Measurements from ENCODE around the gene MED26. TPM values are rescaled to one million over a fixed set of nuclear protein-coding genes. Genes with fewer than 3 reads are reported as not detected.

The MED26 gene
- total RNA-seq, 2 donors from 2014 or later: 13.5 to 29.9 TPM

DNA sequence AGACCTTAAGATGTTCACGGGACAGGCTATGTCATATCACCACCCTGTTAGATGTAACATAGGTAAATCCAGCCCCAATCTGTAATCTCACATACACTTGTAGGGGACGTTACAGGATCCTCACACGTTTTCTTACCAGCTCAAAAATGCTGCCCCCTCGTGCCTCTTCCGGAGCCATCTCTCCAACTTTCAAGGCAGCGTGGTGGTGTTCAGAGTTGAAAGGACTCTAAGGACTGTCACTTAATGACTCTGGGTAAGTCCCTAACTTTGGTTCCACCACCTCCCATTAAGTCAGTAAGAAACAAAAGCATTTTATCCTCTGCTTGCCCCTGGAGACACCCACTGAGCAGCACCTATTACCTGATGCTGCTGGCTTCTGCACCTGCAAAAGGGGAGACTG lies 4.4 kb downstream of the MED26 start:
- no peaks in the 10 kb centered on the region for H3K9me3 ChIP-seq
- peaks cover 7% of the 10 kb centered on the region for H3K4me1 ChIP-seq (replicated peaks)
- no peak overlapping the region for H3K4me3 ChIP-seq
- DNase-seq (ENCODE audit: low spot score): no peak
- no peaks in the 10 kb centered on the region for H3K27me3 ChIP-seq (replicated peaks; ENCODE audit: insufficient read depth)
- no peak overlapping the region for H3K27ac ChIP-seq
- H3K36me3 ChIP-seq: no peaks in the 10 kb centered on the region
- WGBS: 76% methylated on average over 6 of the region's 6 CpGs
- TF ChIP-seq POLR2A (IDR thresholded peaks at IDR 0.05): no peak
- no peak for TF ChIP-seq POLR2AphosphoS5 (IDR thresholded peaks at IDR 0.05)
- TF ChIP-seq, protein P1, sequence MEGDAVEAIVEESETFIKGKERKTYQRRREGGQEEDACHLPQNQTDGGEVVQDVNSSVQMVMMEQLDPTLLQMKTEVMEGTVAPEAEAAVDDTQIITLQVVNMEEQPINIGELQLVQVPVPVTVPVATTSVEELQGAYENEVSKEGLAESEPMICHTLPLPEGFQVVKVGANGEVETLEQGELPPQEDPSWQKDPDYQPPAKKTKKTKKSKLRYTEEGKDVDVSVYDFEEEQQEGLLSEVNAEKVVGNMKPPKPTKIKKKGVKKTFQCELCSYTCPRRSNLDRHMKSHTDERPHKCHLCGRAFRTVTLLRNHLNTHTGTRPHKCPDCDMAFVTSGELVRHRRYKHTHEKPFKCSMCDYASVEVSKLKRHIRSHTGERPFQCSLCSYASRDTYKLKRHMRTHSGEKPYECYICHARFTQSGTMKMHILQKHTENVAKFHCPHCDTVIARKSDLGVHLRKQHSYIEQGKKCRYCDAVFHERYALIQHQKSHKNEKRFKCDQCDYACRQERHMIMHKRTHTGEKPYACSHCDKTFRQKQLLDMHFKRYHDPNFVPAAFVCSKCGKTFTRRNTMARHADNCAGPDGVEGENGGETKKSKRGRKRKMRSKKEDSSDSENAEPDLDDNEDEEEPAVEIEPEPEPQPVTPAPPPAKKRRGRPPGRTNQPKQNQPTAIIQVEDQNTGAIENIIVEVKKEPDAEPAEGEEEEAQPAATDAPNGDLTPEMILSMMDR (IDR thresholded peaks at IDR 0.05): no peak
- intact Hi-C loops (cut with DNase I): no loop called here

DNA sequence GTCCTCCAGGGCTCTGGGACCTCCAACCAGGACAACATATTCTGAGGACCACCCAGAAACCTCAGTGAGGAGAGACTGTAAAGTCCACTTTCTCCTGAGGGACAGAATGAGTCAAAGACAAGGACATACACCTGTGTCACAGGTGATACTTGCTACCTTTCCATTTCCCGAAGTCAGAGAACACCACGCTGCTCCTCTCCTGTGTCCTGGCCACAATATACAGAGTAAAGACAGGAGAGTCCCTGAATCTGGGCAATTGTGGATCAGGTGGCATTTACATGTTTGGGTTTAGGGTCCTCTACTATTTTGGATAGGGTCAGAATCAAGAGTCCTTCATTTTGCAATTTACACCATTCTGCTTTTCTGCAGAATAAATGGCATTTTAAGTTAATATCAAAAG lies 4.9 kb downstream of the MED26 start:
- intact Hi-C loops (cut with DNase I): no loop called here
- TF ChIP-seq, protein P1 (IDR thresholded peaks at IDR 0.05): no peak
- no peak for TF ChIP-seq POLR2A (IDR thresholded peaks at IDR 0.05)
- TF ChIP-seq POLR2AphosphoS5 (IDR thresholded peaks at IDR 0.05): no peak
- no peak overlapping the region for H3K4me3 ChIP-seq
- no peak for DNase-seq (ENCODE audit: low spot score)
- H3K27me3 ChIP-seq (replicated peaks; ENCODE audit: insufficient read depth): no peaks in the 10 kb centered on the region
- H3K36me3 ChIP-seq: no peaks in the 10 kb centered on the region
- H3K9me3 ChIP-seq: no peaks in the 10 kb centered on the region
- H3K27ac ChIP-seq: no peak overlapping the region
- WGBS: 94% methylated on average over 2 of the region's 2 CpGs
- peaks cover 7% of the 10 kb centered on the region for H3K4me1 ChIP-seq (replicated peaks)

DNA sequence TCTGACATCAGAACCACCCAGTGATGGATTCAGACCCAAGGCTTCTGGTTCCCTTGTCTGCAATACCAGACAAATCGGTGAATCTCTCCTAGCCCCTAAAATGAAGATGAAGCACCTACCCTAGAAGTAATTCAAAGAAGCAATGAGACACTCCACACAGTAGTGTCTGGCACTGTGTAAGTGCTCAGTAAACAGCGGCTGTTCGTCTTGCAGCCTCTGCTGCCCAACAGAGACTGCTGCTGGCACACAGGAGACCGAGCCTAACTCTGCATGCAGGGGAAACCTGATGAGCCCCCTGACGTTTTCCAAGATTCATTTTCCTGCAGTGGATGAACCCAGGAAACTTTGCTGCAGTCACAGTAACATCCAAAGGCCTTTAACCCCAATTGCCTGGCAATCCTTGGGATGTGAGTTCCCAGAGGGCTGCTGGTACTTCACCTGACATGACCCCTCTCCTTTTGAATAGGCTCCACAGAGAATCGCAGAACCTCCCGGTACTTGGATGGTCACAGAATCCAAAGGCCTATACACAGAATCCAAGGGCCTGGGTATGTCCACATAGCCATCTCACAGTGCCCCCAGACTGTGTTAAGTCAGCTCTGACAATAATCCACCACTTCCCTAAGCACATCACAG lies 6.7 kb downstream of the MED26 start:
- intact Hi-C loops (cut with DNase I): no loop called here
- WGBS: 80% methylated on average over 7 of the region's 7 CpGs

DNA sequence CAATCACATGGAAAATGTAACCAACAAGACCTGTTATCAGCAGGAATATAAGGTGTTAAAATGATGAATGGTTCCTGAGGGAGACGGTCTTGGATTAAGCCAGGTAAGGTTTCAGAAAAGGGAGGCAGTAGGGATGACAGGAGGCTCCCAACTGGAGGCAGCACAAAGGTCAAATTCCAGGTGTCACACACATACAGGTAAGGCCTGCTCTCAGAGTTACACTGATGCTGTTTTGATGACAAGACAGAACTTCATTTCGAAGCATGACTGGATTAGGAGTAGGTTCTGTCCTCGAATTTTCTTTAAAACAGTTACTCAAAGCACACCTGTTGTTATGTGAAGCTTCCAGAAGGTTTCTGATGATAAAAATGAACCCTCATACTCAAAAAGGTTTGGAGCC lies 7.4 kb downstream of the MED26 start:
- Histone ChIP-seq H3K4me1 (replicated peaks) (peaks cover 3% of the 10 kb centered on the region), H3K36me3 (no peaks in the 10 kb centered on the region), H3K27me3 (replicated peaks; ENCODE audit: insufficient read depth) (no peaks in the 10 kb centered on the region), H3K4me3 (no peak overlapping the region), H3K9me3 (no peaks in the 10 kb centered on the region), H3K27ac (no peak overlapping the region)
- 65% methylated on average over 3 of the region's 3 CpGs for WGBS
- intact Hi-C loops (cut with DNase I): no loop called here
- no peak for DNase-seq (ENCODE audit: low spot score)
- TF ChIP-seq POLR2A (IDR thresholded peaks at IDR 0.05) (no peak), POLR2AphosphoS5 (IDR thresholded peaks at IDR 0.05) (no peak)
- TF ChIP-seq, protein P1 (IDR thresholded peaks at IDR 0.05): no peak

More for the DNA sequence above, 6.7 kb downstream of the MED26 start:
- TF ChIP-seq POLR2A (IDR thresholded peaks at IDR 0.05) (no peak), POLR2AphosphoS5 (IDR thresholded peaks at IDR 0.05) (no peak)
- TF ChIP-seq, protein P1 (IDR thresholded peaks at IDR 0.05): no peak
- H3K36me3 ChIP-seq: no peaks in the 10 kb centered on the region
- no peak overlapping the region for H3K4me3 ChIP-seq
- peaks cover 3% of the 10 kb centered on the region for H3K4me1 ChIP-seq (replicated peaks)
- no peaks in the 10 kb centered on the region for H3K27me3 ChIP-seq (replicated peaks; ENCODE audit: insufficient read depth)
- H3K9me3 ChIP-seq: no peaks in the 10 kb centered on the region
- no peak overlapping the region for H3K27ac ChIP-seq
- no peak for DNase-seq (ENCODE audit: low spot score)

DNA sequence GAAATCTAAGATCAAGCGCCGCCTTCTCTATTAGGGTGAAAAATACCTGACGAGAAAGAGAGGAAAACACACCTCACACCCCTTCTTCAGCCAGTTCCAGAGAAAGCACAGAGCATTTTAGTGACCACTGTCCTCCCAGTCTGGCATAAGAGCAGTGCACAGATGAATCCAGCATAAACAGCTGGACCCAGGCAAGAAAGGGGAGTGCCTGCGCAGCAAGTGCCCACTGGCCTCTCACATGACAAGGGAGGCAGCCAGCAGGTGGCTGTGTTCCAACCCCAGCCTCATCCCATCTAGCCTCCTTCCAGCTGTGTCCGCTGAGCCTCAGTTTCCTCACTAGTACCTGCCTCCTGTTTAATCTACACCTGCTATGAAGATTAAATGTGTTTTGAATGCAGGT lies 8.0 kb downstream of the MED26 start:
- Histone ChIP-seq H3K9me3 (no peaks in the 10 kb centered on the region), H3K4me3 (no peak overlapping the region), H3K4me1 (replicated peaks) (peaks cover 3% of the 10 kb centered on the region), H3K36me3 (no peaks in the 10 kb centered on the region), H3K27ac (no peak overlapping the region), H3K27me3 (replicated peaks; ENCODE audit: insufficient read depth) (no peaks in the 10 kb centered on the region)
- no peak for DNase-seq (ENCODE audit: low spot score)
- intact Hi-C loops (cut with DNase I): no loop called here
- 72% methylated on average over 5 of the region's 5 CpGs for WGBS
- TF ChIP-seq POLR2A (IDR thresholded peaks at IDR 0.05): no peak
- TF ChIP-seq, protein P1 (IDR thresholded peaks at IDR 0.05): no peak
- no peak for TF ChIP-seq POLR2AphosphoS5 (IDR thresholded peaks at IDR 0.05)
